RPMI8226 (cell line): Measurements from ENCODE around the gene ZC3H12A.

Source experiments
- DNase-seq: peaks from one replicate; pipeline ENCODE4 v3.0.0-alpha.2; 2015

ZC3H12A gene

GRCh38 chr1:37479255-37480124 is 5.1 kb downstream of the ZC3H12A start:
- DNase-seq: no peak

- no peak for DNase-seq
These were observed 5.7 kb downstream of the ZC3H12A start for GRCh38 chr1:37480125-37480466.

DNA sequence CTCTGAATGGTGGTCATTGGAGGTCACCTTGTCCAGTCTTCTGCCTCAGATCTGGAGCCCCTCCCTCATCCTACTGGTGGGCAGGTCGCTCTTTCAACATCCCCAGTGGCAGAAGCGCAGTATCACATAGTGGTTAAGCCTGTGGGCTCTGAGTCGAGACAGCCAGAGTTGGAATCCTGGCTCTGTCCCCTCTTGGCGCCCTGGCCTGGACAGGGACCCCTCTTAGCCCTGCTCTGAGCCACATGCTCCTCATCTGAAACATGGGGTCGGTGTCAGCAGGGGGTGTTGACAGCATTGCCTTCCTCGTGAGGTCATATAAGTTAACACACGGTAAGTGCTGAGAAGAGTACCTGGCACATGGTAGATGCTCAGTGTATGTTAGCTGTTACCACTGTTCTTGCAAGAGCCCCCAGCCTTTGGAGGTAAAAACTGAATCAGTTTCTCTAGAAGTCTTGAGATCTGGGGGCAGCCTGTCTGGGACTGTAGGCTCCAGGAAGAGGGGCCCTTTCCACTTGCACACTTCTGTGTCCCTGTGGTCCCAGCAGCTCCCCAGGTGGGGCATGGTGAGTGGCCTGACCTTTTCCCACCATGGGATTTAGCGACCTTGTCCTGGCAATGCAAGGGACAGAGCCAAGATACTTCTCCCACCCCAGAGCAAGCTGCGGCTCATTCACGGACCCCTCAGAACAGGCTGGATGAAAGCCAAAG is 6.4 kb downstream of the ZC3H12A start:
- DNase-seq: no peak

GRCh38 chr1:37481289-37482003 is 7.1 kb downstream of the ZC3H12A start:
- no peak for DNase-seq

- no peak for DNase-seq
These were observed 7.8 kb downstream of the ZC3H12A start for GRCh38 chr1:37482004-37482785.

DNA sequence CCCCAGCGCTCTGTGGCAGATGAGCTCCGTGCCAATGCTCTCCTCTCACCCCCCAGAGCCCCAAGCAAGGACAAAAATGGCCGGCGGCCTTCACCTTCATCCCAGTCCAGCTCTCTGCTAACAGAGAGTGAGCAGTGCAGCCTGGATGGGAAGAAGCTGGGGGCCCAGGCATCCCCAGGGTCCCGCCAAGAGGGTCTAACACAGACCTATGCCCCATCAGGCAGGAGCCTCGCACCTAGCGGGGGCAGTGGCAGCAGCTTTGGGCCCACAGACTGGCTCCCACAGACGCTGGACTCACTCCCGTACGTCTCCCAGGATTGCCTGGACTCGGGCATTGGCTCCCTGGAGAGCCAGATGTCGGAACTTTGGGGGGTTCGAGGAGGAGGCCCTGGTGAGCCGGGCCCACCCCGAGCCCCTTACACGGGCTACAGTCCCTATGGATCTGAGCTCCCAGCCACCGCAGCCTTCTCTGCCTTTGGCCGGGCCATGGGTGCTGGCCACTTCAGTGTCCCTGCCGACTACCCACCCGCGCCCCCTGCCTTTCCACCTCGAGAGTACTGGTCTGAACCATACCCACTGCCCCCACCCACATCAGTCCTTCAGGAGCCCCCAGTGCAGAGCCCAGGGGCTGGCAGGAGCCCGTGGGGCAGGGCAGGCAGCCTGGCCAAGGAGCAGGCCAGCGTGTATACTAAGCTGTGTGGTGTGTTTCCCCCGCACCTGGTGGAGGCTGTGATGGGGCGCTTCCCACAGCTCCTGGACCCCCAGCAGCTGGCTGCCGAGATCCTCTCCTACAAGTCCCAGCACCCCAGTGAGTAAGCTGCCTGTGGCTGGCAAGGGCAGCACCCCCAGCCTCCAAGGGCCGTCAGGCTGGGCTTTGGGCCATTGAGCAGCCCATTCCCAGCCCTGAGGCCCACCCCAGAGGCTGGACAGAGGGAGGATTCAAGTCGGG is 8.7 kb downstream of the ZC3H12A start:
- no peak for DNase-seq

GRCh38 chr1:37483785-37484184 is 9.4 kb downstream of the ZC3H12A start:
- DNase-seq: no peak

GRCh38 chr1:37484325-37485051 is 10.1 kb downstream of the ZC3H12A start:
- DNase-seq: no peak

GRCh38 chr1:37485902-37486679 is 11.7 kb downstream of the ZC3H12A start:
- DNase-seq: no peak

- peak; percentile 70 for DNase-seq
These were observed 12.6 kb downstream of the ZC3H12A start for GRCh38 chr1:37486680-37487618.

- DNase-seq: no peak
These were observed 13.2 kb downstream of the ZC3H12A start for GRCh38 chr1:37487619-37487984.

DNA sequence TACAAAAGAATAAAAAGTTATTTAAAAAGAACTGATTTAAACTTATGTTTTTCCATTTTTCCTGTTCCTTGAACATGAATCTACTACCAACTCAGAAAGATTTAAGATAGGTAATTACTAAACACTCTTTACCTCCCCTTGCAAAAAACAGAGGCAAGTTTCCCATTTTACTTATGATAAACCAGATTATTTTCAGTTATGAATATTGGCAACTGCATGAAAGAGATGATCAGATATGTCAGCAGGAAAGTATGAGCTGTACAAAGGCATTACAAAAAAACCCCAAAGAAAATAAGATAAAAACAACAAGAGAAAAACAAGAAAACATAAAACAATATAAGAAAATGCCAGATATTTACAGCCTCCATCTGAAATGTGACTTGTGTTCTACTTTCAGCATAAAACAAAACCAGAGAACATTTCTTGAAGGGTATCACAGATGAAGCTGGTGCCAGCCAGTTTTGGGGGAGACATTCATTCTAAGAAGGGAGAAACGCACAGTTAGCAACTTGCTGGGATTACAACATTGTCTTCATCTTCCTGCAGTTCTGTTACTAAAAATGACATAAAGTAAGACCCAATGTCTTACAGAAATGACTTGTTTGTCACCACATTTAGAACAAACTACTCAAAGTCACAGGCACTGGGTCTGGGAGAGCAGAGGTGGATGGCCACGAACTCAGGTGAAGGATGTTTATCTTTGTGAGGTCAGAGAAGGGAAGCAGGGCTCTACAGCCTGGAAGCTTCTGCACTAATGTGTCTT is 19.1 kb downstream of the ZC3H12A start:
- DNase-seq: no peak

DNA sequence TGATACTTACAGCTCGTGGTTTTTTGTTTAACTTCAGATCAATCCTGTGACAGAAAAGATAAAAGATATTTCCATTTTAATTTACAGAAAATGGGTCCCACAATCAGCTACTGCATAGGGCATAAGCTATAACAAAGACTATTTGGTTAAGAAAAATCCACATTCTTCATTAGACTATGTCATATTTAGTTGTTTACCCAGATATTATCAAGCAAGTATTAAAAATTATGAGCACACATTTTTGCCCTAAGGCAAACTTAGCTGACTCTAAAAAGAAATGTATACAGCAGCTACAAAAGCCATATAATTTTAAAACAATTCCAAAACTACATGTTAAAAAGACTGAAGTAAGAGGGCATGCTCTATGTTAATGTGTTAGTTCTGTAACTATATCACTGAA is 21.5 kb downstream of the ZC3H12A start:
- DNase-seq: no peak

DNA sequence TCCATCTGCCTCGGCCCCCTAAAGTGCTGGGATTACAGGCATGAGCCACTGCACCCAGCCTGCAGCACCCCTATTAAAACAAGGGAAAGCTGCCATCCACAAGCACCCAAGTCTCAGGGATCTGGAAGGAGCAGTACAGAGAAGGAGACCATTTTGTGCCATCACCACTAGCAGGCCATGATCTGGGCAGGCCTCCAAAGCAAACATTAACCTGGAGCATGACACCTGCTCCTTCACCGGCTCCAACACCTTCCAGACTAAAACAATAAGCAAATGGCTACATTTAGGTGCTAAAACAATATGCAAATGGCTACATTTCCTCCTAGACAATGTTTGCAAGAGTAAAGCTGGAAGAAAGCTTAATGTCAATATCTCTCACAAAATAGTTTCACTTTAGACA is 23.5 kb downstream of the ZC3H12A start:
- peak; percentile 41 for DNase-seq

GRCh38 chr1:37498872-37499617 is 24.7 kb downstream of the ZC3H12A start:
- no peak for DNase-seq

- DNase-seq: no peak
These were observed 27.3 kb downstream of the ZC3H12A start for GRCh38 chr1:37501661-37502060.

- DNase-seq: no peak
These were observed 27.7 kb downstream of the ZC3H12A start for GRCh38 chr1:37502104-37502503.
